Karpas-422 (cell line): ENCODE measurements around the gene MAP7D1. TPM values are rescaled to one million over a fixed set of nuclear protein-coding genes. Genes with fewer than 3 reads are reported as not detected.
"Not testable (repeated sequence)": the region's sequence is repeated elsewhere in the genome, so short reads cannot be mapped to it uniquely, and the experiment has no call there.

Experiments used
- DNase-seq: peaks from one replicate; pipeline ENCODE4 v3.0.0-alpha.2; 2015
- H2AFZ ChIP-seq: fragments of 200-600 bp; sonication (generic); 2 replicates; pipeline ENCODE4 v1.6.1; 2014; ENCODE audit warnings: antibody characterized with exemption, low read length, mixed read lengths
- H3K27ac ChIP-seq: fragments of 200-600 bp; sonication (generic); 2 replicates; pipeline ENCODE4 v1.5.1; 2014; ENCODE audit warnings: mild to moderate bottlenecking, low read length, moderate library complexity
- H3K27me3 ChIP-seq: fragments of 200-600 bp; sonication (generic); 2 replicates; pipeline ENCODE4 v1.6.1; 2014; ENCODE audit warnings: low read length, mixed read lengths
- H3K36me3 ChIP-seq: fragments of 200-600 bp; sonication (generic); 2 replicates; pipeline ENCODE4 v1.6.1; 2014; ENCODE audit warnings: low read length, mixed read lengths; ENCODE audit not compliant: insufficient read depth
- H3K4me1 ChIP-seq: fragments of 200-600 bp; sonication (generic); 2 replicates; pipeline ENCODE4 v1.6.1; 2014; ENCODE audit warnings: mild to moderate bottlenecking, low read length, mixed read lengths
- H3K4me2 ChIP-seq: fragments of 200-600 bp; sonication (generic); 2 replicates; pipeline ENCODE4 v1.6.1; 2014; ENCODE audit warnings: low read length, low read depth, mild to moderate bottlenecking; ENCODE audit not compliant: poor library complexity, severe bottlenecking
- H3K4me3 ChIP-seq: fragments of 200-600 bp; sonication (generic); 2 replicates; pipeline ENCODE4 v1.5.1; 2014; ENCODE audit warnings: mild to moderate bottlenecking, antibody characterized with exemption, low read length, mixed read lengths
- H3K79me2 ChIP-seq: fragments of 200-600 bp; sonication (generic); 2 replicates; pipeline ENCODE4 v1.6.1; 2014; ENCODE audit warnings: mild to moderate bottlenecking, low read length, mixed read lengths
- H3K9ac ChIP-seq: fragments of 200-600 bp; sonication (generic); 2 replicates; pipeline ENCODE4 v1.6.0; 2014; ENCODE audit warnings: low read length
- H3K9me2 ChIP-seq: fragments of 200-600 bp; sonication (generic), shearing (Covaris generic); replicated peaks from 2 replicates; pipeline ENCODE4 v1.6.0; 2014; ENCODE audit warnings: mild to moderate bottlenecking, low read length, moderate library complexity; ENCODE audit not compliant: insufficient read depth
- H3K9me3 ChIP-seq: fragments of 300-700, 200-600 bp; sonication (generic); 2 replicates; pipeline ENCODE4 v1.6.1; 2014; ENCODE audit warnings: low read length, mixed read lengths
- H4K20me1 ChIP-seq: fragments of 200-600 bp; sonication (generic); 2 replicates; pipeline ENCODE4 v1.6.1; 2014; ENCODE audit warnings: mild to moderate bottlenecking, antibody characterized with exemption, low read length, low read depth; ENCODE audit not compliant: insufficient read depth
- total RNA-seq: library from RNA; depleted of rRNA; stranded (reverse); fragments of >200 nt; shearing (Covaris generic); gene quantifications from 2 replicates; pipeline ENCODE4 v1.2.3, GENCODE V29; 2014; ENCODE audit warnings: low replicate concordance

MAP7D1 gene
- total RNA-seq, 1 experiment from 2014 or later: 24.1 TPM

DNA sequence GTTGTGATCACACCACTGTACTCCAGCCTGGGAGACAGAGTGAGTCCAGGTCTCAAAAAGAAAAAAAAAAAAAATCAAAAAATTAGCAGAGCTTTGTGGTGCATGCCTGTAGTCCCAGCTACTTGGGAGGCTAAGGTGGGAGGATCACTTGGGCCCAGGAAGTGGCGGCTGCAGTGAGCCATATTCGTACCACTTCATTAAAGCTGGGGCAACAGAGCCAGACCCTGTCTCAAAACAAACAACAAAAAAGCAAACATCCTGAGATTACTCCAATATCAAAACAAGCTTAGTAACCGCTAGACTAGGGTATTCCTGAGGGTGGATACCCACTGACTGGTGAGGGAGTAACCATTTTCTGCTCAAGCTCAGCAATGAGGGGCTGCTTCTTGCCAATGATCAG, 55.3 kb downstream of the MAP7D1 start:
- Histone ChIP-seq H2AFZ (no peak overlapping the region), H3K4me2 (no peak overlapping the region), H3K79me2 (no peaks in the 10 kb centered on the region), H3K4me3 (no peak overlapping the region), H3K36me3 (no peaks in the 10 kb centered on the region), H3K9ac (no peak overlapping the region), H3K27me3 (no peaks in the 10 kb centered on the region), H3K9me2 (no peaks in the 10 kb centered on the region), H3K9me3 (no peaks in the 10 kb centered on the region), H3K4me1 (peaks cover 2% of the 10 kb centered on the region; the same call in 1 of the 2 replicates), H3K27ac (no peak overlapping the region), H4K20me1 (no peaks in the 10 kb centered on the region)
- no peak for DNase-seq

DNA sequence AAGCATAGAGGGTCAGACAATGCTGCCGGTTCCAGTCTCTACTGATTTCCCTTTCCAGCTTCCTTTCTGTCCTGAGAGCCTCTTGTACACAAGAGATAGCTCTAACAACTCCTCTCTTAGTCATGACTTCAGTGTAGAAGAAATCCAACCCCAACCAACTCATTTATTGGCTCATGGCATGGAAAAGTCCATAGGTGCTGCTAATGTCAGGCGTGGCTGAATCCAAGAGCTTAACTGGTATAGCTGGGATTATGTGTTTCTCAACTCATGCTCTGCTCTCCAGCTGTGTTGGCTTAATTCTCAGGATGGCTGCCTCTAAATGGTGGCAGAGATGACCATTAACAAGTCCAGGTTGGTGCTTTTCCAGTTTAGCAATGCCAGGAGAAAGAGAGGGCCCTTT, 55.9 kb downstream of the MAP7D1 start:
- Histone ChIP-seq H3K9me2 (no peaks in the 10 kb centered on the region), H4K20me1 (no peaks in the 10 kb centered on the region), H3K79me2 (no peaks in the 10 kb centered on the region), H3K27ac (no peak overlapping the region), H3K4me2 (no peak overlapping the region), H3K4me3 (no peak overlapping the region), H3K36me3 (no peaks in the 10 kb centered on the region), H3K27me3 (no peaks in the 10 kb centered on the region), H3K9me3 (no peaks in the 10 kb centered on the region), H2AFZ (no peak overlapping the region), H3K9ac (no peak overlapping the region), H3K4me1 (peaks cover 2% of the 10 kb centered on the region; the same call in 1 of the 2 replicates)
- no peak for DNase-seq

DNA sequence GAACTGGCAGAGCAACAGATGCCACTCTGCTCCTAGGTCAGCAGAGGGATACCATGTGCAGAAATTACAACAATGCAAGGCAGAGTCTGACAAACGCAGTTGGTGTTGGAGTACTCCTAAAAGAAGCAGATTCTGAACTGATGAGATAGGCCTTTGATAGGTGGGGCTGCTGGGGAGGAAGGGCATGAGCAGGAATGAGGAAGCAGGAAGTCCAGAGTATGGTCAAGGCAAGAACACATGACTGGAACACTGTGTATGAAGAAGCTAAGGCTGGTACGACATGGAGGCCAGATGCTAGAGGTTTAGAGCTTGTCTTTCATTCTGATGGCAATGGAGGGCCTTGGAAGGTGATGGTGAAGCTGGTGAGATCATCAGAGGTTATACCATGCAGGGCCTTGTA, 56.8 kb downstream of the MAP7D1 start:
- no peak for DNase-seq
- H2AFZ ChIP-seq: peak overlapping the region; percentile 47; the same call in 1 of the 2 replicates
- H3K27me3 ChIP-seq: no peaks in the 10 kb centered on the region
- H3K9ac ChIP-seq: no peak overlapping the region
- no peak overlapping the region for H3K27ac ChIP-seq
- H4K20me1 ChIP-seq: no peaks in the 10 kb centered on the region
- no peaks in the 10 kb centered on the region for H3K9me3 ChIP-seq
- no peaks in the 10 kb centered on the region for H3K9me2 ChIP-seq
- no peak overlapping the region for H3K4me3 ChIP-seq
- no peak overlapping the region for H3K4me2 ChIP-seq
- no peaks in the 10 kb centered on the region for H3K4me1 ChIP-seq
- no peaks in the 10 kb centered on the region for H3K79me2 ChIP-seq
- H3K36me3 ChIP-seq: no peaks in the 10 kb centered on the region

GRCh38 chr1:36217670-36218069, 61.7 kb downstream of the MAP7D1 start:
- no peak overlapping the region for H3K4me2 ChIP-seq
- H3K36me3 ChIP-seq: no peaks in the 10 kb centered on the region
- no peaks in the 10 kb centered on the region for H3K27me3 ChIP-seq
- H3K79me2 ChIP-seq: no peaks in the 10 kb centered on the region
- no peaks in the 10 kb centered on the region for H3K9me2 ChIP-seq
- no peak overlapping the region for H2AFZ ChIP-seq
- no peak overlapping the region for H3K9ac ChIP-seq
- DNase-seq: no peak
- H4K20me1 ChIP-seq: no peaks in the 10 kb centered on the region
- no peaks in the 10 kb centered on the region for H3K9me3 ChIP-seq
- H3K4me1 ChIP-seq: peaks cover 3% of the 10 kb centered on the region
- no peak overlapping the region for H3K27ac ChIP-seq
- no peak overlapping the region for H3K4me3 ChIP-seq

GRCh38 chr1:36221901-36222300, 65.9 kb downstream of the MAP7D1 start:
- H3K9me3 ChIP-seq, H2AFZ ChIP-seq, H3K27me3 ChIP-seq, H3K9me2 ChIP-seq, H3K27ac ChIP-seq, H3K4me2 ChIP-seq, H3K4me3 ChIP-seq, H3K36me3 ChIP-seq, H3K9ac ChIP-seq, DNase-seq: not testable (repeated sequence)
- Histone ChIP-seq H3K79me2 (peaks cover 26% of the 10 kb centered on the region), H3K4me1 (peaks cover 19% of the 10 kb centered on the region), H4K20me1 (peaks cover 20% of the 10 kb centered on the region; the same call in 1 of the 2 replicates)

DNA sequence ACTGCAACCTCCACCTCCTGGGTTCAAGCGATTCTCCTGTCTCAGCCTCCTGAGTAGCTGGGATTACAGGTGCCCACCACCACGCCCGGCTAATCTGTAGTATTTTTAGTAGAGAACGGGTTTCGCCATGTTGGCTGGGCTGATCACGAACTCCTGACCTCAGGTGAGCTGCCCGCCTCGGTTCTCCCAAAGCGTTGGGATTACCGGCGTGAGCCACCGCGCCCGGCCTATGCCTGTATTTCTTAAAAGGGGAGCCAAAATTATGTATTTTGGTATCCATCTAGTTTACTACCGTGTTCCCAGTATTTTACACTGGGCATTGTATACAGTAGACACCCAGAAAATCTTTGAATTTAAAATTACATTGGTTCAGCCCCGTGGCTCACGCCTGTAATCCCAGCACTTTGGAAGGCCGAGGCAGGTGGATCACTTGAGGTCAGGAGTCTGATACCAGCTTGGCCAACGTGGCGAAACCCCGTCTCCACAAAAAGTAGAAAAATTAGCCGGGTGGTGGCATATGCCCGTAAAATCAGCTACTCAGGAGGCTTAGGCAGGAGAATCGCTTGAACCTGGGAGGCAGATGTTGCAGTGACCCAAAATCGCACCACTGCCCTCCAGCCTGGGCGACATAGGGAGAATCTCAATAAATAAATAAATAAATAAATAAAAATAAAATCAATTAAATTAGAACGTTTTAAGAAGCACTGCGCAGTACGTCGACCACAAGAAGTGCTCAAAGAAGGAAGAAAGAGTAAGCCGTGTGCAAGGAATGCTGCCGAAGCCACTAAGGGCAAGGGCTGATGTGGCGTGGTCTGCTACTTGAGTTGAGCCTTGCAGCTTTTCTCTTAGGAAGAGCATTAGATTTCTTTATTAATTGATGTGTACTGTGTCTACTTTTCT, 66.8 kb downstream of the MAP7D1 start:
- H3K4me2 ChIP-seq: peak overlapping the region; percentile 82
- H3K36me3 ChIP-seq: peaks cover 10% of the 10 kb centered on the region; the same call in 1 of the 2 replicates
- peak overlapping the region; percentile 79 for H3K9ac ChIP-seq
- no peaks in the 10 kb centered on the region for H3K9me2 ChIP-seq
- no peak for DNase-seq
- no peaks in the 10 kb centered on the region for H3K9me3 ChIP-seq
- peak overlapping the region; percentile 80 for H2AFZ ChIP-seq
- H3K27me3 ChIP-seq: no peaks in the 10 kb centered on the region
- H3K4me1 ChIP-seq: peaks cover 19% of the 10 kb centered on the region
- peaks cover 34% of the 10 kb centered on the region for H3K79me2 ChIP-seq
- H3K27ac ChIP-seq: peak overlapping the region; percentile 80
- H3K4me3 ChIP-seq: peak overlapping the region; percentile 74
- H4K20me1 ChIP-seq: peaks cover 21% of the 10 kb centered on the region; the same call in 1 of the 2 replicates

DNA sequence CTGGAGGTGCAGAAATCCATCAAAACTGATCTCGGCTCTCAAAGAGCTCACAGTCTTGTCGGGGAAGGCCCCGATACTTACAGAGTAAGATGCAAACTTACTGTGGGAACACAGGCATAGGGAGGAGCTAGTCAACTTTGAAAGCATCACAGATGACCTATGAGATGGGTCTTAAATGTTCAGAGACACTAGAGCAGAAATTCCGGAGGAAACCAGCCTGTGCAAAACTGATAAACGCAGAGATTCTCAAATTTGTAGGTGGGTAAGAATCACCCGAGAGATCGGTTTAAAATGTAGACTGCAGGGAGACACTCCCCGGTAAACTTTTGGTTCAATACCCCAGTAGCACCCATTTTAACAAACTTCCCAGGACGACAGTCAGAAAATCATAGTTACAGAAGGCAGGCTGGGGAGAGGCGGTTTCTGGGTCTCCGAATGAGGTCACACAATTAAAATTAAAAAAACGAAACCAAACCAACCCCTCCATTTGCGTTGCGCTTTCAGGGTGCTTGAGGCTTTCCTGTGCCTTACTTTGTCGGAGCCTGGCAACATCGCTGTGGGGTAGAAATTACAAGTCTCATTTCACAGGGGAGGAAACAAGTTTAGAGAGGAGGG, 67.5 kb downstream of the MAP7D1 start:
- H4K20me1 ChIP-seq: peaks cover 21% of the 10 kb centered on the region; the same call in 1 of the 2 replicates
- H3K79me2 ChIP-seq: peaks cover 42% of the 10 kb centered on the region
- no peaks in the 10 kb centered on the region for H3K9me2 ChIP-seq
- no peaks in the 10 kb centered on the region for H3K9me3 ChIP-seq
- H3K4me3 ChIP-seq: peak overlapping the region; percentile 74
- DNase-seq: peak; percentile 81
- H3K27me3 ChIP-seq: no peaks in the 10 kb centered on the region
- H3K27ac ChIP-seq: peak overlapping the region; percentile 80
- peak overlapping the region; percentile 80 for H2AFZ ChIP-seq
- H3K9ac ChIP-seq: peak overlapping the region; percentile 79
- H3K4me2 ChIP-seq: peak overlapping the region; percentile 82
- peaks cover 12% of the 10 kb centered on the region; the same call in 1 of the 2 replicates for H3K36me3 ChIP-seq
- peaks cover 19% of the 10 kb centered on the region for H3K4me1 ChIP-seq

DNA sequence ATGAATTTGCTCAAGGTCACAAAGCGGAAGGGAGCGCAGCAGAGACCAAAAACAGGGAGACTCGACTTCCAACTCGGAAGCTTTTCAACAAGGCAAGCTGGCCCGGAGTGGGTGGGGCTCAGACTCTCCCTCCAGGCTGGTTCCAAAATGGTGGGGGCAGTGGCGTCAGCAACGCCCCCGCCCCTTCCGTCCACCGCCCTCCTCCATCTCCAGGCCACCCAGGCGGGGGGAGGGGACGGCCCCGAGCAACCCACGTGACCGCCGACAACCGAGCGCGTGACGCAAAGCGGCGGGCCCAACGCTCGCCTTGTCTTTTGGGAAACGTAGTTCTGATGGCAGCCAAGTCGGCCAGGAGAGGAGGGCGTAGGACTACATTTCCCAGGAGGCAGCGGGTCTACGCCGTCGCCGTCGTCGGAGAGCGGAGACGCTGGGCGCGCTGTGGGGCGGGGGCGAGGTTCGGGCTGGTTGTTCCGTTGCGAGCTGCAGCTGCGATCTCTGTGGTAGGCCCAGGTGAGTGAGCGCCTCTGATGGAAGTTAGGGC, 68.1 kb downstream of the MAP7D1 start, which contains the start of gene THRAP3:
Gene THRAP3, plus strand, starts transcription at position 448 of the 541 bp plus-strand sequence. CDS start 58,121 bp downstream, outside the sequence.
- Histone ChIP-seq H3K9ac (peak within 1 kb of the TSS; percentile 91), H3K4me1 (peaks cover 19% of the 10 kb centered on the region), H4K20me1 (peaks cover 21% of the 10 kb centered on the region; the same call in 1 of the 2 replicates), H2AFZ (peak within 1 kb of the TSS; percentile 80), H3K79me2 (peaks cover 48% of the 10 kb centered on the region), H3K27ac (peak within 1 kb of the TSS; percentile 80), H3K9me2 (no peaks in the 10 kb centered on the region), H3K27me3 (no peaks in the 10 kb centered on the region), H3K36me3 (peaks cover 17% of the 10 kb centered on the region; the same call in 1 of the 2 replicates), H3K4me3 (peak within 1 kb of the TSS; percentile 98), H3K9me3 (no peaks in the 10 kb centered on the region), H3K4me2 (peak within 1 kb of the TSS; percentile 87)
- DNase-seq: peak; percentile 100
